HCT116 (cell line): ENCODE data around the gene C12orf75. TPM values are rescaled to one million over a fixed set of nuclear protein-coding genes. Genes with fewer than 3 reads are reported as not detected.

Source experiments
- ATAC-seq: fragments of 200-7000 bp; cut with Tn5 transposase; 2 replicates; pipeline ENCODE4 v1.9.1; 2020; ENCODE audit warnings: mild to moderate bottlenecking, moderate library complexity
- BruUV-seq: library from RNA; stranded (reverse); fragments of 400-500 nt; replicated peaks from 2 replicates; lab custom pipeline; 2021; lab: Mats Ljungman, UMichigan
- CTCF ChIA-PET: fragments of 300-600 bp; sonication (Branson Sonifier 250); formaldehyde crosslinking; loops from one replicate; lab custom pipeline; 2021; ENCODE audit warnings: antibody characterized with exemption; lab: Charles Lee
- POLR2A ChIA-PET: fragments of 300-600, 350-600 bp; sonication (Branson Sonifier 250); formaldehyde crosslinking; loops from one replicate; lab custom pipeline; 2021; ENCODE audit warnings: antibody characterized with exemption; lab: Charles Lee
- RAD21 ChIA-PET, 2 experiments: fragments of 300-600 bp; sonication (Branson Sonifier 250); formaldehyde crosslinking; loops; one replicate each; lab custom pipeline; 2023; ENCODE audit warnings: low total read pairs in 2 of 2; ENCODE audit not compliant: uncharacterized antibody in 2 of 2, unreplicated experiment in 2 of 2, low non-redundant PET in 1 of 2; lab: Charles Lee
- DNase-seq: peaks from one replicate; pipeline ENCODE4 v3.0.0-alpha.2; 2010; ENCODE audit warnings: low read depth, low spot score
- H2AFZ ChIP-seq: fragments of 200-600 bp; shearing (Covaris generic), sonication (generic); 2 replicates; pipeline ENCODE4 v1.6.1; 2017; ENCODE audit warnings: low read depth, mixed run types, mixed read lengths, antibody characterized with exemption, low read length; ENCODE audit not compliant: poor library complexity, severe bottlenecking
- H3K27ac ChIP-seq: 2 replicates; pipeline ENCODE4 v1.5.1; 2012; ENCODE audit warnings: low read depth, low read length
- H3K27me3 ChIP-seq: fragments of 200-600 bp; sonication (generic); 2 replicates; pipeline ENCODE4 v1.6.1; 2016; ENCODE audit warnings: mixed run types, low read length, mixed read lengths; ENCODE audit not compliant: insufficient read depth
- H3K36me3 ChIP-seq, 2 experiments: fragments of 200-500 bp in 1 of 2; fragments of 200-600 bp in 1 of 2; sonication (Bioruptor generic) in 1 of 2; sonication (generic) in 1 of 2; 2 replicates each; pipeline versions ENCODE4 v1.5.1 to v1.6.1; 2014 to 2016; ENCODE audit warnings: low read length in 2 of 2, inconsistent platforms in 1 of 2, mixed read lengths in 1 of 2, mixed run types in 1 of 2; ENCODE audit not compliant: insufficient read depth in 2 of 2, control insufficient read depth in 1 of 2
- H3K4me1 ChIP-seq, 2 experiments: fragments of 200-600 bp in 1 of 2; sonication (generic) in 1 of 2; 2 replicates each; pipeline versions ENCODE4 v1.5.1 to v1.6.1; 2012 to 2017; ENCODE audit warnings: low read length in 2 of 2, inconsistent platforms in 1 of 2, mild to moderate bottlenecking in 1 of 2, mixed read lengths in 1 of 2, mixed run types in 1 of 2, moderate library complexity in 1 of 2; ENCODE audit not compliant: insufficient read depth in 2 of 2, control insufficient read depth in 1 of 2
- H3K4me2 ChIP-seq: fragments of 200-600 bp; sonication (generic); 2 replicates; pipeline ENCODE4 v1.6.1; 2017; ENCODE audit warnings: mixed run types, low read length, mixed read lengths
- H3K4me3 ChIP-seq, 2 experiments: fragments of 200-600 bp in 1 of 2; sonication (generic) in 1 of 2; replicated peaks in 1 of 2; 2 replicates each; pipeline ENCODE4 v1.5.1; 2011 to 2016; ENCODE audit warnings: low read length in 2 of 2, control low read depth in 1 of 2, low read depth in 1 of 2, mild to moderate bottlenecking in 1 of 2, mixed read lengths in 1 of 2, mixed run types in 1 of 2
- H3K79me2 ChIP-seq: fragments of 200-600 bp; sonication (generic); 2 replicates; pipeline ENCODE4 v1.6.1; 2017; ENCODE audit warnings: mild to moderate bottlenecking, mixed run types, low read length, moderate library complexity, mixed read lengths; ENCODE audit not compliant: insufficient read depth
- H3K9ac ChIP-seq: fragments of 200-600 bp; sonication (generic); 2 replicates; pipeline ENCODE4 v1.6.1; 2016; ENCODE audit warnings: low read length, mixed read lengths
- H3K9me2 ChIP-seq: fragments of 200-600 bp; sonication (generic), shearing (Covaris generic); 2 replicates; pipeline ENCODE4 v1.6.1; 2017; ENCODE audit warnings: mixed run types, mild to moderate bottlenecking, moderate library complexity; ENCODE audit not compliant: insufficient read depth
- H3K9me3 ChIP-seq, 2 experiments: fragments of 200-500 bp in 1 of 2; fragments of 200-600 bp in 1 of 2; sonication (Bioruptor generic) in 1 of 2; sonication (generic) in 1 of 2; 2 replicates each; pipeline ENCODE4 v1.6.1; 2014 to 2017; ENCODE audit warnings: low read length in 2 of 2, mixed read lengths in 2 of 2, inconsistent platforms in 1 of 2, low read depth in 1 of 2, mild to moderate bottlenecking in 1 of 2, mixed run types in 1 of 2, moderate library complexity in 1 of 2; ENCODE audit not compliant: control insufficient read depth in 1 of 2, insufficient read depth in 1 of 2
- H4K20me1 ChIP-seq: fragments of 200-600 bp; sonication (generic), shearing (Covaris generic); 2 replicates; pipeline ENCODE4 v1.6.1; 2017; ENCODE audit warnings: mixed run types, mild to moderate bottlenecking, moderate library complexity; ENCODE audit not compliant: insufficient read depth
- EGR1 ChIP-seq: IDR thresholded peaks from 2 replicates; pipeline ENCODE4 v1.6.1; 2012; ENCODE audit warnings: low read depth
- EZH2 ChIP-seq: fragments of 200-600 bp; sonication (generic); IDR thresholded peaks from 2 replicates; pipeline ENCODE4 v1.6.1; 2017; ENCODE audit warnings: antibody characterized with exemption, mixed run types
- FOSL1 ChIP-seq: IDR thresholded peaks from 2 replicates; pipeline ENCODE4 v1.6.1; 2012; ENCODE audit warnings: low read depth
- JUND ChIP-seq: IDR thresholded peaks from 2 replicates; pipeline ENCODE4 v1.6.1; 2012
- MAX ChIP-seq: IDR thresholded peaks from 2 replicates; pipeline ENCODE4 v1.6.1; 2012
- POLR2A ChIP-seq: IDR thresholded peaks from 2 replicates; pipeline ENCODE4 v1.7.0; 2011; ENCODE audit warnings: borderline replicate concordance; ENCODE audit not compliant: insufficient read depth, insufficient read length; ENCODE audit errors: extremely low read depth
- POLR2AphosphoS5 ChIP-seq: IDR thresholded peaks from 2 replicates; pipeline ENCODE4 v1.6.1; 2011; ENCODE audit warnings: mild to moderate bottlenecking, low read depth, low read length, moderate library complexity
- RAD21 ChIP-seq: IDR thresholded peaks from 2 replicates; pipeline ENCODE4 v1.6.1; 2012; ENCODE audit warnings: low read depth, mild to moderate bottlenecking
- SP1 ChIP-seq: IDR thresholded peaks from 2 replicates; pipeline ENCODE4 v1.6.1; 2012; ENCODE audit warnings: low read depth
- intact Hi-C: fragments of 100-400 bp; cut with micrococcal nuclease; formaldehyde crosslinking; loops from 2 replicates; pipeline ENCODE4 v1.10.0; 2022
- total RNA-seq: library from RNA; stranded (reverse); gene quantifications from one replicate; pipeline ENCODE4 v1.2.1, GENCODE V29; 2021; ENCODE audit not compliant: unreplicated experiment
- TF ChIP-seq, protein P1 (sequence below): IDR thresholded peaks from 2 replicates; pipeline ENCODE4 v1.6.1; 2012
- TF ChIP-seq, protein P2 (sequence below): IDR thresholded peaks from 2 replicates; pipeline ENCODE4 v1.6.1; 2011; ENCODE audit warnings: mild to moderate bottlenecking, low read length, moderate library complexity; ENCODE audit not compliant: insufficient replicate concordance; ENCODE audit errors: extremely low read depth

Gene C12orf75
- total RNA-seq, 1 experiment from 2014 or later: 81.0 TPM

DNA sequence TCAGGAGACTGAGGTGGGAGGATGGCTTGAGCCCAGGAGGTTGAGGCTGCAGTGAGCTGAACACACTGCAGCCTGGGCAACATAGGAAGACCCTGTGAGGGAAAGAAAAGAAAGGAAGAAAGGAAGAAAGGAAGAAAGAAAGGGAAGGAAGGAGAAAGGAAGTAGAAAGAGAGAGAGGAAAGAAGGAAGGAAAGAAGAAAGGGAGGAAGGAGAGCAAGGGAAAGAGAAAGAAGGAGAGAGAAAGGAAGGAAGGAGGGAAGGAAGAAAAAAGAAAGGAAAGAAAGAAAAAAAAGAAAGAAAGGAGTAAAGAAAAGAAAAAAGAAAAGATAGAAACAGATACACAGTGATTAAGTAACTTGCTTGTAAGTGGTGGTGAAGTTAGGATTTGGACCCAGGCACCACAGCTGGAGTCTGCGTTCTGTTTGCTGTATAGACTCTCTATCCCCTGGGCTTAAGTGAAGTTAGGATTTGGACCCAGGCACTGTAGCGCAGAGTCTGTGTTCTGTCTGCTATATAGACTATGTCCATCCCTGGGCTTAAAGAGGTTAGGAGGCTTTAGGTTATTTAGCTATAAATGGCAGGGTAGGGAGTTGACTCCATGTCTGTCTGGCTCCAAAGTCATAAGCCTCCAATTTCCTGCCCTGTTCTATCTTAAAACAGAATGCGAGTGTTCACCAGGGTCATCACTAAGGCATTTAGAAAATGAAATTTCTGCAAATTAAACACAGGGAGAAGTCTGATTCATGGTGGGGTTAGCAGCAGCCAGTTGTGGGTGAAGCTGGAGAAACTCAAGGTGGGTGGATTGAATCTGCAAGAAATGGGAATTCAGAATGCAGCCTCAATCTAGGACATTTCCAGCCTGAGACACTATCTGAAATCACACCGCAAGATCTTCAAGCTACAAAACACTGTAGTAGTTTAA is 13.3 kb upstream of the C12orf75 start (continued):
- TF ChIP-seq, protein P1, sequence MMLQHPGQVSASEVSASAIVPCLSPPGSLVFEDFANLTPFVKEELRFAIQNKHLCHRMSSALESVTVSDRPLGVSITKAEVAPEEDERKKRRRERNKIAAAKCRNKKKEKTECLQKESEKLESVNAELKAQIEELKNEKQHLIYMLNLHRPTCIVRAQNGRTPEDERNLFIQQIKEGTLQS: no peak
- no peak for TF ChIP-seq SP1
- TF ChIP-seq JUND: no peak
- no peak for TF ChIP-seq MAX
- no peak for TF ChIP-seq FOSL1
- TF ChIP-seq, protein P2, sequence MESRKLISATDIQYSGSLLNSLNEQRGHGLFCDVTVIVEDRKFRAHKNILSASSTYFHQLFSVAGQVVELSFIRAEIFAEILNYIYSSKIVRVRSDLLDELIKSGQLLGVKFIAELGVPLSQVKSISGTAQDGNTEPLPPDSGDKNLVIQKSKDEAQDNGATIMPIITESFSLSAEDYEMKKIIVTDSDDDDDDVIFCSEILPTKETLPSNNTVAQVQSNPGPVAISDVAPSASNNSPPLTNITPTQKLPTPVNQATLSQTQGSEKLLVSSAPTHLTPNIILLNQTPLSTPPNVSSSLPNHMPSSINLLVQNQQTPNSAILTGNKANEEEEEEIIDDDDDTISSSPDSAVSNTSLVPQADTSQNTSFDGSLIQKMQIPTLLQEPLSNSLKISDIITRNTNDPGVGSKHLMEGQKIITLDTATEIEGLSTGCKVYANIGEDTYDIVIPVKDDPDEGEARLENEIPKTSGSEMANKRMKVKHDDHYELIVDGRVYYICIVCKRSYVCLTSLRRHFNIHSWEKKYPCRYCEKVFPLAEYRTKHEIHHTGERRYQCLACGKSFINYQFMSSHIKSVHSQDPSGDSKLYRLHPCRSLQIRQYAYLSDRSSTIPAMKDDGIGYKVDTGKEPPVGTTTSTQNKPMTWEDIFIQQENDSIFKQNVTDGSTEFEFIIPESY: no peak
- no peak for TF ChIP-seq EZH2
- TF ChIP-seq RAD21: no peak

- Histone ChIP-seq H3K79me2 (no peaks in the 10 kb centered on the region), H3K9ac (no peak overlapping the region), H3K4me1 (no peaks in the 10 kb centered on the region), H3K4me2 (no peak overlapping the region), H3K4me3 (no peak overlapping the region), H3K27me3 (no peaks in the 10 kb centered on the region), H2AFZ (no peak overlapping the region), H3K9me3 (no peaks in the 10 kb centered on the region), H4K20me1 (no peaks in the 10 kb centered on the region), H3K9me2 (no peaks in the 10 kb centered on the region), H3K36me3 (no peaks in the 10 kb centered on the region)
- ATAC-seq (no peak), DNase-seq (no peak)
- ChIA-PET POLR2A (no interaction called here), CTCF (no interaction called here)
- intact Hi-C loops: no loop called here
- no TSS peak for BruUV-seq
- TF ChIP-seq JUND (no peak), EZH2 (no peak), EGR1 (no peak), MAX (no peak), POLR2A (no peak), POLR2AphosphoS5 (no peak)
- TF ChIP-seq, protein P2: no peak
- TF ChIP-seq, protein P1: no peak
- TF ChIP-seq, all 23 proteins: peak for 0
- H3K27ac ChIP-seq: no peak overlapping the region
- RAD21 ChIA-PET: no interaction called here
Observed at GRCh38 chr12:105317942-105318621, 12.4 kb upstream of the C12orf75 start.
